ENCODE measurements around the gene ADCY3. TPM values are rescaled to one million over a fixed set of nuclear protein-coding genes. Genes with fewer than 3 reads are reported as not detected.

ADCY3 gene
- total and polyA plus RNA-seq, 9 of the 15 experiments (the other 6 are each of a cell fraction or from before 2014, with no cell fraction given), result 1.5 to 54.8 (median 26.3) TPM

GRCh38 chr2:24839729-24840128, 80.3 kb downstream of the ADCY3 start:
- intact Hi-C loops (cut with micrococcal nuclease), result no loop called here
- POLR2A ChIA-PET, result interaction anchor here (0.6 kb wide), 1 partner anchor 210 kb away, joined by 3 read pairs; no protein-coding TSS in a partner anchor
- ATAC-seq, result no peak
- FAIRE-seq, result no peak
- Histone ChIP-seq H3K36me3 (ENCODE audit: control insufficient read depth, insufficient read depth, low read length) (peaks cover 67% of the 10 kb centered on the region; the same call in 2 of the 3 replicates), H3K4me3 (no peak overlapping the region), H3K9ac (ENCODE audit: insufficient read depth in 1 of 2, low read depth in 2 of 2, low read length in 2 of 2) (no peak overlapping the region; a peak in 1 of 4 replicates), H3K4me2 (ENCODE audit: insufficient read depth, low read length) (no peak overlapping the region), H3K27ac (ENCODE audit: extremely low read depth, low read depth, low read length) (no peak overlapping the region), H3K79me2 (ENCODE audit: control insufficient read depth, insufficient read depth, low read length) (no peaks in the 10 kb centered on the region), H3K9me1 (ENCODE audit: control insufficient read depth, insufficient read depth, low read length) (no peaks in the 10 kb centered on the region), H3K9me3 (replicated peaks; ENCODE audit: control insufficient read depth, insufficient read depth, low read depth, low read length) (no peaks in the 10 kb centered on the region), H3K27me3 (ENCODE audit: control insufficient read depth in 2 of 2, insufficient read depth in 2 of 2, low read length in 2 of 2) (no peaks in the 10 kb centered on the region), H2AFZ (ENCODE audit: low read depth, low read length) (no peak overlapping the region), H3K4me1 (replicated peaks in 1 of 2; ENCODE audit: control insufficient read depth in 2 of 2, insufficient read depth in 2 of 2, low read length in 2 of 2) (peaks cover 0 to 6% of the 10 kb centered on the region in 2 experiments; a peak in 2 of 5 replicates), H4K20me1 (replicated peaks; ENCODE audit: control insufficient read depth, insufficient read depth, low read length) (no peaks in the 10 kb centered on the region)
- 94% methylated on average over 7 of the region's 15 CpGs for WGBS (ENCODE audit: insufficient coverage, low coverage, missing lambda C conversion rate)
- BruUV-seq (replicated peaks), result no TSS peak
- CTCF ChIA-PET (ENCODE audit: low intra/inter-chr PET ratio), result no interaction called here
- no peak for TF ChIP-seq GATAD2B (IDR thresholded peaks at IDR 0.05; ENCODE audit: borderline replicate concordance)
- no peak for TF ChIP-seq KDM5B (IDR thresholded peaks at IDR 0.05; ENCODE audit: insufficient replicate concordance, low read depth, low read length)
- TF ChIP-seq MTA3 (IDR thresholded peaks at IDR 0.05; ENCODE audit: borderline replicate concordance), result no peak
- TF ChIP-seq HNRNPLL (IDR thresholded peaks at IDR 0.05; ENCODE audit: low read depth, low read length, poor library complexity, severe bottlenecking), result no peak
- TF ChIP-seq CHD2 (IDR thresholded peaks at IDR 0.05; ENCODE audit: low read depth, low read length), result no peak
- no peak for TF ChIP-seq CC2D1A (IDR thresholded peaks at IDR 0.05)
- no peak for TF ChIP-seq MTF1 (CRISPR knock-in tag; IDR thresholded peaks at IDR 0.05; ENCODE audit: borderline replicate concordance)
- TF ChIP-seq KHSRP (IDR thresholded peaks at IDR 0.05), result no peak
- no peak for TF ChIP-seq THAP12 (CRISPR knock-in tag; IDR thresholded peaks at IDR 0.05)
- TF ChIP-seq, protein P1, sequence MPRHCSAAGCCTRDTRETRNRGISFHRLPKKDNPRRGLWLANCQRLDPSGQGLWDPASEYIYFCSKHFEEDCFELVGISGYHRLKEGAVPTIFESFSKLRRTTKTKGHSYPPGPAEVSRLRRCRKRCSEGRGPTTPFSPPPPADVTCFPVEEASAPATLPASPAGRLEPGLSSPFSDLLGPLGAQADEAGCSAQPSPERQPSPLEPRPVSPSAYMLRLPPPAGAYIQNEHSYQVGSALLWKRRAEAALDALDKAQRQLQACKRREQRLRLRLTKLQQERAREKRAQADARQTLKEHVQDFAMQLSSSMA (CRISPR knock-in tag; IDR thresholded peaks at IDR 0.05), result no peak
- TF ChIP-seq ZNF184 (CRISPR knock-in tag; IDR thresholded peaks at IDR 0.05), result no peak
- TF ChIP-seq ZNF3 (CRISPR knock-in tag; IDR thresholded peaks at IDR 0.05), result no peak
- TF ChIP-seq MXD1 (CRISPR knock-in tag; IDR thresholded peaks at IDR 0.05; ENCODE audit: borderline replicate concordance, poor library complexity, severe bottlenecking), result no peak
- TF ChIP-seq CXXC5 (CRISPR knock-in tag; IDR thresholded peaks at IDR 0.05), result no peak
- no peak for TF ChIP-seq FIP1L1 (IDR thresholded peaks at IDR 0.05; ENCODE audit: low read depth, low read length, poor library complexity, severe bottlenecking)
- no peak for DNase-seq (ENCODE audit: extremely low read depth in 1 of 4, low spot score in 3 of 4)
- in situ Hi-C loops (cut with MboI), result loop anchor here (5.0 kb wide), 1 partner anchor 432 kb away; no protein-coding TSS in a partner anchor
